ENCODE data around the gene MAD2L1.

DNA sequence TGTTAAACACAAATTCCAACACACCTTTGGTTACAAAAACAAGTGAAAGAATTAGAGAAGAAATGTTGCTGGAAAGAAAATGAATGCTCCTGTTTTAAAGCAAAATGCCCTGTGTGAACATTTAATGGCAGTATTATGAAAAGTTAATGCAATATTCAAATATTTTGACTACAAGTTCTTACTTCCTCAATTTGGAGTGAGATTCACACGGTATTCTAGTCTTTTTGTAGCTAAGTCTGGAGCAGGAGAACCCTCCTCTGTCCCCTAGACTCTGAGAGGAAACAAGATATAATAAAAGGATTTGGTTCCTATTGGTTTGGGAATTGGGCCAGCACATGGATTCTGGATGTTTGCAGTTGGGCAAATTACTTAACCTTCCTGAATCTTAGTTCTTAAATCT lies 12.7 kb downstream of the MAD2L1 start:
- TF ChIP-seq, protein P1, sequence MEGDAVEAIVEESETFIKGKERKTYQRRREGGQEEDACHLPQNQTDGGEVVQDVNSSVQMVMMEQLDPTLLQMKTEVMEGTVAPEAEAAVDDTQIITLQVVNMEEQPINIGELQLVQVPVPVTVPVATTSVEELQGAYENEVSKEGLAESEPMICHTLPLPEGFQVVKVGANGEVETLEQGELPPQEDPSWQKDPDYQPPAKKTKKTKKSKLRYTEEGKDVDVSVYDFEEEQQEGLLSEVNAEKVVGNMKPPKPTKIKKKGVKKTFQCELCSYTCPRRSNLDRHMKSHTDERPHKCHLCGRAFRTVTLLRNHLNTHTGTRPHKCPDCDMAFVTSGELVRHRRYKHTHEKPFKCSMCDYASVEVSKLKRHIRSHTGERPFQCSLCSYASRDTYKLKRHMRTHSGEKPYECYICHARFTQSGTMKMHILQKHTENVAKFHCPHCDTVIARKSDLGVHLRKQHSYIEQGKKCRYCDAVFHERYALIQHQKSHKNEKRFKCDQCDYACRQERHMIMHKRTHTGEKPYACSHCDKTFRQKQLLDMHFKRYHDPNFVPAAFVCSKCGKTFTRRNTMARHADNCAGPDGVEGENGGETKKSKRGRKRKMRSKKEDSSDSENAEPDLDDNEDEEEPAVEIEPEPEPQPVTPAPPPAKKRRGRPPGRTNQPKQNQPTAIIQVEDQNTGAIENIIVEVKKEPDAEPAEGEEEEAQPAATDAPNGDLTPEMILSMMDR (conservative IDR thresholded peaks at IDR 0.05; ENCODE audit: low read length) = no peak
- no peak for TF ChIP-seq EZH2phosphoT487 (IDR thresholded peaks at IDR 0.05; ENCODE audit: borderline replicate concordance)

Measured in Loucy (cell line).